Islet precursor cell (in vitro differentiated cells): ENCODE data around the gene FOXC1.

Source experiments
- DNase-seq: peaks from one replicate; pipeline ENCODE4 v3.0.0-alpha.2; 2018

The FOXC1 gene

DNA sequence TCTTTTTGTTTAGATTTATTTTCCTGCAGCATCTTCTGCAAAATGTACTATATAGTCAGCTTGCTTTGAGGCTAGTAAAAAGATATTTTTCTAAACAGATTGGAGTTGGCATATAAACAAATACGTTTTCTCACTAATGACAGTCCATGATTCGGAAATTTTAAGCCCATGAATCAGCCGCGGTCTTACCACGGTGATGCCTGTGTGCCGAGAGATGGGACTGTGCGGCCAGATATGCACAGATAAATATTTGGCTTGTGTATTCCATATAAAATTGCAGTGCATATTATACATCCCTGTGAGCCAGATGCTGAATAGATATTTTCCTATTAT lies 3.2 kb downstream of the FOXC1 start:
- no peak for DNase-seq

DNA sequence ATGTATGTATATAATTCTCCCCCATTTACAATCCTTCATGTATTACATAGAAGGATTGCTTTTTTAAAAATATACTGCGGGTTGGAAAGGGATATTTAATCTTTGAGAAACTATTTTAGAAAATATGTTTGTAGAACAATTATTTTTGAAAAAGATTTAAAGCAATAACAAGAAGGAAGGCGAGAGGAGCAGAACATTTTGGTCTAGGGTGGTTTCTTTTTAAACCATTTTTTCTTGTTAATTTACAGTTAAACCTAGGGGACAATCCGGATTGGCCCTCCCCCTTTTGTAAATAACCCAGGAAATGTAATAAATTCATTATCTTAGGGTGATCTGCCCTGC lies 3.6 kb downstream of the FOXC1 start:
- DNase-seq = no peak

DNA sequence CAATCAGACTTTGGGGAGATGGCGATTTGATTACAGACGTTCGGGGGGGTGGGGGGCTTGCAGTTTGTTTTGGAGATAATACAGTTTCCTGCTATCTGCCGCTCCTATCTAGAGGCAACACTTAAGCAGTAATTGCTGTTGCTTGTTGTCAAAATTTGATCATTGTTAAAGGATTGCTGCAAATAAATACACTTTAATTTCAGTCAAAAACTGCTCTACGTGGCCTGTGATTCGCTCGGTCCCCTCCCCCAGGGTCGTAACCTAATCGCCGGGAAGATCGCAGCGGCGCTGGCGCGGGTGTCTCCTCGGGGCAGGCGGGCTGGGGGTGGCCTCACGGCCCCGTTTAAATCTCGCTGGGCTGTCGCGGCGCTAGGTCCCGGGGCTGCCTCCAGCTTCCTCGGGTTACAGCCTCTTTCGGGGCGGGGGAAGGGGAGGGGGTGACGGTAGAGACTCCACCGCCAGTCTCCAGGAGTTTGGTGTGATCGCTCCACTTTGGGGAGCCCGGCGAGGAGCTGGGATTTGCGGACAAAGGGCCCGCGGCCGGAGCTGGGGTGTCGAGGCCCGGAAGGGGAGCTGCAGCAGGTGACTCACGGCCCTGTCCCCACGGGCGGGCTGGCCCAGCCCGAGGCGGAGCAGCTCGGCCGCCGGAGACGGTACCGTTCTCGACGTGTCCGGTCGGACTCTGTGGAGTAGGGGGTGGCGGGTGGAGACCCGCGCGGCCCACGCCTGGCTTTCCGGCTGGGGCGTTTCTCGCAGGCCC lies 4.2 kb downstream of the FOXC1 start:
- DNase-seq = peak; percentile 76

DNA sequence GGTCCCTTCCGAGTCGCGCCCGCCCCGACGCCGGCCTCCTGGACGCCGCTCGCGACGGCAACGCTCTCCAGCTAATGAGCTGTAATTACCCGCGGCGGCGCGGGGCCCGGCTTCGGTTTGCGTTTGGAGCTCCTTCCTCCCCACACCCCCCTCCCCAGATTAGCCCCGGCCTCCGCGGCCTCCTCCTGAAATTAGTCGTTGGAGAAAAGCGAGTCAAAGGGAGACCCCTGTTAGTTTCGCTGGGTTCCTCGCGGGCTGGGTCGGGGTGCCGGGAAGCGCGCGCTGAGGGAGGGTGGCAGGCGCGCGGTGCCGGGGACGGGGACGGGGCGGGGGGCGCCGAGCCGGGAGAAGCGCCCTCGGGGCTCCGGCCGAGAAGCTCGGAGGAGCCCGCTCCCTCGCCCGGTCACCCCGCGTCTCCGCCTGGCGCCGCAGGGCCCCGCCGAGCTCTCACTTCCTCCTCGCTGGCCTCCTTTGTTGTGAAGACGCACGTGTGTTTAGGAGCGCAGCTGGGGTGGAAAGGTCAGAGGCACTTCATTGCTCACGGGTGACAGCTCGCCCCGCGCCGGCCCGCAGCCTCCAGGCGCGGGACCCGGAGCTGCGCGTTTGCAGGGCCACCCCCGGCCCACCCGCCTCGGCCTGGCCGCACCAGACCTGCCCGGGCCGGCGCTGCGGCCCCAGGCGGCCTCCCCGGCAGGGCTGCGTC lies 4.9 kb downstream of the FOXC1 start:
- no peak for DNase-seq

DNA sequence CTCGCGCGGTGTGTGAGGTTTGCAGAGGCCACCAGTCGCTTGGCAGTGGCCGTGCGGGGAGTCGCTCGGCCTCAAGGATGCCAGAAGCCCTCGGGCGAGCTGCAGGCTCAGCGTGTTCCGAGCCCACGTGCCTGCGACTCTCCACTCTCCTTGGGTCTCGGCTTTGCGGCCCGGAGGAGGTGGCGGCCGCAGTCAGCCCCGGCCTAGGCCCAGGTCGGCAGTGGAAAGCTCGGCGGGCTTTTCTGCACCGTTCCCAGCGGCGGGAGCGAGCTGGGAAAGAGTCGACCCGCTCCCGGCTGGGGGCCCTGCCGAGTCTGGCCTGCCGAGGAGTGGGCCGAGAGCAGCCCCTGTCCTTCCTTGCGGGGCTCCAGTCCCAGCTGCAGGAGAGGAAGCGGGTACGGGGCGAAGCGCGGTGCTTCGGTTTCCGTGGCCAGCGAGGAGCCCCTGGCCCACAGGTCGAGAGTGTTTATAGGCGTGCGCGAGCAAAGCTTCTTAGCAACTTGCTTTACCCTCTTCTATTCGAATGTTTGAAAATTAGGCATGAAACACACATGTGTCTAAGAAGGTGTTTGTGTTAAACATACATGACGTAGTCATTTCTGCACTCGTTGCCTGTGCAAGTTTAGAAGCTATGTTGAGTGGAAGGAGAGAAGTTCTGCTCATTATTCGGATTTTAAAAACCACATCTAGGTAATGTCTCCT lies 5.6 kb downstream of the FOXC1 start:
- DNase-seq = no peak

DNA sequence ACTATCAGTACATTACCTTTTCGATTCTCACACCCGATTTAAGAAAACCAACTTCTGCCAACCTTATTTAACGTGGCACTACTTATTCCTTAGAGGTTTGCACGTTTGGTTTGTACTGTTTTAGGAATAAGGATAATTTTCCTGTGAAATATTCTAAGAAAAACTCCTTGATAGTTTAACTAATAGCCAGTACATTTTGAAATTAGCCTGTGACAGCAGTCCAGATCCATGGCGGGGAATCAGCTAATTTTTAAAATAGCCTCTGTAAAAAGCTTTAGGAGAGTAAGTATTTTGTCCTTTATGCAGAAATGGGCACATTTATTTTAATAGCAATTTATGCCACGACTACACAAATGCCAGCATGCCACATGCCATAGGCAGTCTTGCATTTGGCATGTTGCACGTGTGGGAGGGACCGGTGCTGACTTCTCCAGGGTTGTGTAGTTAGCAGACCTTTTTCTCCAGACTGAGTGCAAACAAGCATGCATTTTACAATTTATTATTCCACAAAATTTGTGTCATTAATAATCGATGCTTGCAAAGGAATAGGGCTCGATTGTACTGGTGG lies 6.2 kb downstream of the FOXC1 start:
- no peak for DNase-seq

DNA sequence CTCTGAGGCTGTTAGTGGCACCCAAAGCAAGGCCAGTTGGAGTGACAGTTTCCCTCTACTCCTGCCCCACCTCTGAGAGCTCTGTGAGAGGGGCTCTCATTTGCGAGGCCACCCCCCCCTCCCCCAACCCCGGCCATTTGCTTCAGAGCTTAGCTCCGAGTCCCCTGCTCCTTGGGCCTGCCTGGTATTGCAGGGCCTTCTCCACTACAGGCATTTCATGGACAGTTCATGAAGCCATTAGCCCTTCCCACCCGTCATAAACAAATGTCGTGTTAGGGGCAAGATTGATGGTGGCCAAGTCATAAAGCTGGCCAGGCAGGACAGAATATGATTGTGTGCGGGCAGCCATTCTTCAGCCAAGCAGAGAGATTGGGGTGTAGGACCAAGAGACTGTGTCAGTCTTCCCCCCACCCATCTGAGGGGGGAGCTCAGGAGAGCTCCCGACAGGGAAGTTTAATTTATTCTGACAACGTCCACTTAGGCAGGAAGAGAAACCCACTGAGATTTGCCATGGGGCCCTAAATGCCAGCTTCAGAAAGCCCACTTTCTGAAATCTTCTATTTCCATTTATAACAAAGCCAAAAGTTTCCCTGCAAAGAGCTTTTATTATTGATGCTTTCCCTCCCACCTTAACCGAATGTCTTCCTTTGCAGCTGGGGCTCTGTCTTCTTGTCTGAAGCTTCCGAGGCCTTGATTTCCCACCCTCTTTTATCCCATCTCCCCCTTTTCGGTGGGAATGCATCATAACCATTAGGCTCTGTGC lies 7.2 kb downstream of the FOXC1 start:
- no peak for DNase-seq

DNA sequence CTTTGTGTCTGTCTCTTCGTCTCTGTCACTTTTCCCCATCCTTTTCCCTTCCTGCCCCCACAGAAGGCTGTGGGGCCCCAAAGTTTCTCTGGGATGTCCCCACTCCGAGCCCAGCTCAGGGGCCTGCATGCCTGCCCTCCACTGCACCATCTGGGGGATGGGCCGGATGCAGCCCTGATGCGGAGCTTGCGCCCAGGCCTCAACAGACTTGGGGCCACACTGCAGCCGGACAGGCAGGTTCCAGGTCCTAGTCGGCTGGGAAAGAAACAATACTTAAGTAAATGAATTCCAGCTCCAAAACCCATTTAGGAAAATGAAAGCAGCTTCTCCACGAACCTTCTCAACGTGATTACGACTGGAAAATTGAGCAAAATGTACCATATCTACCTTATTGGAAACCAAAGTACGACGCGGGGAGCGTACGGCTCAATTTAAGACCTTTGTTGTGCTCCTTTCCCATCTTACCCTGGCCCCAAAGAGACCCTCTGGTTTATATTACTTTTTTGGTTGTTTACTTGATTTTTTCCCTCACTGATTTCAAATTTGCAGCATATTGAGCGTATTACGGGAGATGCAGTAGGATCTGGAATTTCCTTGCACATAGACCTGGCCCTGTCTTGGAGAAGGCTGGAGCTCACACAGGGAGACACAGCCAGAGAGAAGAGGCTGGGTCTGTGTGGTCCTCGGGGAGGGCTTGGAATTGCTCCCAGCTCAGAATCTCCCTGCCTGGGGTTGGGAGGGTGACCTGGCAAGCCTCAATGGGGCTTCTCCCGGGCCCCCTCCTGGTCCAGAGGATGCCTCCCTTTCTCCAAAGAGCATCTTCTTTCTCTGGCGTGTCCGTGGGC lies 8.0 kb downstream of the FOXC1 start:
- DNase-seq = no peak

DNA sequence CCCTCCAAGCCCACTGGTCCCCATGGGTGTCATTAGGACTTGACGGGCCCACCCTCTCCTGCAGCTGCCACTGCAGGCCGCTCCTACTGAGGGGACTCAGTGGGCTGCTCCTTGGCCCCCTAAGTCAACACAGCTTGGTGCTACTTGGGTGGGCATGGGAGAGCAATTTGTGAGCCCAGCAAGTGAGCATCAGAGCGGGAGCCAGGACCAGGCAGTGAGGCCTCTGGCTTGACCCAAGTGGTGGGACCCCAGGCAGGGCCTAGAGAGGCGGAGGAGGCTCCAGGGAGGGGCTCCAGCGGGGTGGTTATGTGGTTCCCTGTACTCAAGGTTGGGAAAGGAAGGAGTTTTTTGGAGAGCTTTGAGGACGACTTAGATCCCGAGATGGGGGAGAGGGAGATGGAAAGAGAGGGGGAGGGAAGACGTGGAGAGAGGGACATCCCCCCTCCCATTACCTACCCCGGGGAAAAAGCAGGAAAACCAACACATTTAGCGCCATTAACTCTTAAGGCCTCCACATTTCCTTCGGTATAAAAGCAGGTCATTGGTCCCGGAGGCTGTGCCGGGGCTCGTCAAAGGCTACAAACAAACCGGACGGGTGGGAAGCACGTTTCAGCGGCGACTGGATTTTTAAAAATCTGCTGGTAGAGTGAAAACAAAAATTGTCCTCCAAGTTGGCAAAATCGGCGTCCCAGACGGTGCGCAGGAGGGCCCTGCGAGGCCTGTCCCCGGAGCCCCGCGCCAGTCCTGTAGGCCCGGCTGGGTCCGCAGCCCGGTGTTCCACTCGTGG lies 8.8 kb downstream of the FOXC1 start:
- no peak for DNase-seq

DNA sequence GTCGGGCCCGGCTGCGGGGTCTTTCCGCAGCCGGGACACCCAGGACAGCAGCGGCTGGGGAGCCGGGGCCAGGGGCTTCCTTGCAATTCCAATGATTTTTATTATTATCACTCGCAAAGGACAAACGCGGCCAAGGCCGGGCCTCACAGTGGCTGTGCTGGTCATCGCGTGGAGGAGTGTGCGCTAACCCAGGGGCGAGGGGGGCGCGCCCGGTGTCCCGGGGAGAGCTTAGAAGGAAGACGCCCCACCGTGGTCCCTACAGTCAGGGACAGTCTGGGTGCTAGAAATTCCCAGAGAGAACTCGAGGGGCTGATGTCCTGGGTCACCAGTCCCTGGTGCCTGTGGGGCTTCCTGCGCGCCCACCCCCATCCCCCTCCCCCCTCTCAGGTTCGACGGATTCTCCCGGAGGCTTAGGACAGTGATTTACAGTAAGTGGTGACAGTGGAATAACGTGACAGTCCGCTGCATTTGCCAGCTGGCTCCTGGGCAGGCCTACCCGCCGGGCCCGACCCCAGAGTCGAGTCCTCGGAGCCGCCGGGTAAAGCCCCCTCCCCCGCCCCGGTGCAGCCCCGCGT lies 9.5 kb downstream of the FOXC1 start:
- DNase-seq = no peak

DNA sequence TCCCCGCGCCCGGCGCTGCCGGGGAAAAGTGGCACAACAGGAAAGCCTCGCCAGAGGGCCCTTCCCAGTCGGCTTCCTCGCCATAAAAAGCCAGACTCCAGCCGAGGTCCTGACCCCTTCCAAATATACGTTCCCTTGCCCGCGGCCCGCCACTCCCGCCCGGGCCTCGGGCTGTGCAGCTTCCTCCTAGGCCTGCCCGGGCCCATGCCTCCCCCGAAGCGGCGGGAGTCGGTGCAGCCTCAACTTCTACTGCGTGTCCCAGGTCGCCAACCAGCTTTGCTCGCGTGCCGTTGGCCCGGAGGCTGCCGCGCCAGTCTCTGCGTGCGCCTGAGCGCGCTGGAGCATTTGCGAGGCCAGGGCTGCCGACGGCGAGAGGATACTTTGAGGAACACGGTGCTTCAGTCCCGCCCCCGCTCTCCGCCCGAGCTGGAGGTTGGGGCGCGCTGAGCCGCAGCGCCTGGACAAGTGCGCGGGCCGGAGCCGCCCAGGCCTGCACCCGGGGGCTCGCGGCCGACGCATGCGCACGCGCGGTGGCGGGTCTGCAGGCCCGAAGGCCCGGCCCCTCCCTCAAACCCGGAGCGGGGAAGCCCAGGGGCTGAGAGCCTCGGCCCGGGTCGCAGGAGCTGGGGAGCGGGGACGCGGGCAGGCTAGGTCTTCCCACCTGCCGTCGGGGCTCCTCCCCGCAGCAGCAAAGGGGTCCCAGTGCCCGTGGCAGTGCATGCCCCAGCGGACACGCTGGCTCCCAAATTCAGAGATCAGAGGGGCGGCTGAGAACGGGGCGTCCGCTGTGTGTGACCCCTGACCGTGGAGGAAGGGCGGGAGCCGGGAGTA lies 10.2 kb downstream of the FOXC1 start:
- peak; percentile 77 for DNase-seq

DNA sequence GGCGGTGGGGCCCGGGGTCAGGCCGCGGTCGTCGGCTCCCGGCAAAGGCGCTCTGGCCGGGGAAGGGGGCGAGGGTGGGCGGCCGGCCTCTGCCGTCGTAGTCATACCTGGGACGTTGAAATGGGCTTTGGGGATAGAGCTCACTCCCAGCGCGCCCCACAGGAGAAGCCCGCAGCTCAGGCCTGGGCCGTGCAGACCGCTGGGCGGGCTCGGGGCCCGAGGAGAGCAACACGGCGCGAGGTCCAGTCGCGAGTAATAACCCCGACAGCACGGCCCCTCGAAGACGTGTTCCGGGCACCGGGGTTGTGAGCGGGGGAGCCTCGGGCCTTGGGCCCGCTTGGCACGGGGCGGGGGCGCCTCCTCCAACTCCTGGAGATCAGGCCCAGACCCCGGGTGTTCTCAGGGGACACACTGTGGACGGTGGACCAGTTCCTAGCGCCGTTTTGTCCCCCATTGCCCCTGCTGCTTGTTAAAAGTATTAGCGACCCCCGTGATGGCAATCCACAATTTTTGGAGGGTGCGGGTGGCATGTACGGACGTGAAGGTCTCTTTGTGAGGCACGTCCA lies 10.9 kb downstream of the FOXC1 start:
- no peak for DNase-seq

DNA sequence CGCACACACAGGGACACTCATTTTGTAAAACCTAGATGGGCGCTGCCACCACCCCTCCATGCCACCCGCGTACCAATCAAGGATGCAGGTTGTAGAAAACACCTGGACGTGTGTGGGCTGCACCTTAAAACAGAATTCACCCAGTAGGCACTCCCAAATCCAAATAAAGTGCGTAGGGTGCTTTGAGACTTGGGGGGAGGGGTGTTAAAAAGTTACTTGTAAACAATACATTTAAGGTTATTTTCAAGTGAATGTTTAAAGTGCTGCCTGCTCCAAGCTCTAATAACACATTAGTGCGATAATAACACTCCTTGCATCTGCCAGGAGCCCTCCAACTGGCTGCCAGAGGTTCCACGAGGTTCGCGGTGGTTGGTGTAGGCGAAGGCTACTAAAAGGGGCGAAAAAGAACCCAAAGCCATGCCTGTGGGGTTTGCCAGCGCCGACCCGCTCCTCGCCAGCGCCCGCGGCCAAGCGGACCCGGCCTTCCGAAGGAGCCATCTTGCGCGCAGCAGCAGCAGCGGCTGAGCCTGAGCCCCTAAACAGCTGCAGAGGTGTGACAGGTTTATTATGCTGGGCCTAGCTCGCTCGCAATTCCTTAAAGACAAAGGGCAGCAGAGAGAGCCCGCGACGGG lies 11.5 kb downstream of the FOXC1 start:
- no peak for DNase-seq

DNA sequence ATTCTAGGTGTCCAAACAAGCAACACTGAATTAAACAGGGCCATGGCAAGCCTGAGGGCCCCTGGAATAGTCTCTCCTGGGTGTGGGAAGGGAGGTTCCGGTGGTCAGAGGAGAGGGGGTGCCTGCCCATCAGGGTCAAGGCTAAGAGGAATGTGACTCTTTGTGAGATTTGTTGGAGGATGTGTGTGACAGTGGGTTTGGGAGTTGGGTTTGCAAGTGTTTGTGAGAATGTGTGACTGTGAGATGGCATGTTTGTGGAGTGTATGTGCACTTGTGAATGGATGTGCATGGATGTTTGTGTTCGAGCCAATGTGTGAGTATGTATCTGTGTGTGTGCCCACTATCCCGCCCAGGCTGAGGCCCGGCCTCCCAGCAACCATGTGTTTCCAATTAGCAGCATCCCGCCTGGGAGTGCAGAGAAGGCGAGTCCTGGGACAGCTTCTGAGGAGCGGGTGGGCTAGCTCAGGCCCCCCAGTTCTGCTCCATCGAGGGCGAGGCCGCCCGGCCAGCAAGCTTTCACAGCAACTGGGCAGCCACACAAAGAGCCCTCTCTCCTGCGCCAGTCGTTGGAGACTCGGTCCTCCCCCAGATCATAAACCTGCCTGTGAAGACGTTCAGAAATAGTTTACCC lies 12.6 kb downstream of the FOXC1 start:
- no peak for DNase-seq

DNA sequence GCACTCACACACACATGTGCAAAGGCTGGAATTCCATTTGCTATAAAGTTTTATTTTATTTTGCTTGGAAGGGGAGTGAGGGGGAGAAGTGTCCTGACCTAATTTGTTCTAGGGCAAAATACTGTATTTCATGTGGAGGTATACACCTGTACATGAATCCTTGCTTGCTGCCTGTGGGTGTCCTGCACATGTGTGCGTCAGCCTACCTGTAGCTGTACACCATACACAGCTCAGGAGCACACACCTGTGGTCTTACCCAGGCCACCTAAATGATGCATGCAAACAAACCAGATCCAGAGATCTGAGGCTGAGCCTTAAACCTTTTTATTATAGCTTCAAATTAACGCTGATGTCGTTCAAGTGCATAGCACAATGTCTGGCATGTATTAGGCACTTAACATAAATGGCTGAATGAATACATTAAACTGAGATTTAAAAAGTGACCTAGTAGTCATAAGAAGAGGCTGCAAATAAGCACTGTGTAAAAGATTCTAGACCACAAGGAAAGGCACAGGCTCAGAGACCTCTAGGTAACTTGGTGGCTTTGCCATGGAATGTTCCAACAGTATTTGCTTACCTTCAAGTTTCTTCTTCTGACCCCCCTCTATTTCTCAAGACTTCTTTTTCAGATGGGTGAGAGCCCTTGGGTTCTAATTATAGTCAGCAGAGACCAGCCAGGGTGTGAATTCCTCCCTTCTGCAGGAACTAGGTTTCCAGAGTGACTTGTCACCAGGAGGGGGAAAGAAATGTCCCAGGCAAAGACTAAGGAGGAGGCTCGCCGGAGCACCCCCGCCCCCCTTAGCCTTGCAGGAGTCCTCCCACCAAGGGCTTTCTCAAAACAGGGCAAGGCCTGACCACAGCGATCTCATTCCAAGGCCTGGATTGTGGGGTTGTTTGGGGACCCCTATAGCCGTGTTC lies 13.4 kb downstream of the FOXC1 start:
- DNase-seq = no peak

DNA sequence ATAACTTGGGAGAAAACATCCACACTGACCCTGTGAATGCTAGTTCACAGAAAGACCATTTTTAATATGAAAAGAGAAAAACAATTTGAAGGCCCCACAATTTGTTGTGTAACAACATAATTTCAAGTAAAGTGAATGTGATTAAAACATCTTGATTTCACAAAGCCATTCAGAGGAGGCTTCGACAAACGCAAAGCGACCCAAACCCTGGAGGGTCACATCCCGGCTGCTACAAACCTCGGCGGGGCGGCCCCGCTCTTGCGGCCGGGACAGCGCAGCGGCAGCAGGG lies 14.0 kb downstream of the FOXC1 start:
- DNase-seq = no peak

DNA sequence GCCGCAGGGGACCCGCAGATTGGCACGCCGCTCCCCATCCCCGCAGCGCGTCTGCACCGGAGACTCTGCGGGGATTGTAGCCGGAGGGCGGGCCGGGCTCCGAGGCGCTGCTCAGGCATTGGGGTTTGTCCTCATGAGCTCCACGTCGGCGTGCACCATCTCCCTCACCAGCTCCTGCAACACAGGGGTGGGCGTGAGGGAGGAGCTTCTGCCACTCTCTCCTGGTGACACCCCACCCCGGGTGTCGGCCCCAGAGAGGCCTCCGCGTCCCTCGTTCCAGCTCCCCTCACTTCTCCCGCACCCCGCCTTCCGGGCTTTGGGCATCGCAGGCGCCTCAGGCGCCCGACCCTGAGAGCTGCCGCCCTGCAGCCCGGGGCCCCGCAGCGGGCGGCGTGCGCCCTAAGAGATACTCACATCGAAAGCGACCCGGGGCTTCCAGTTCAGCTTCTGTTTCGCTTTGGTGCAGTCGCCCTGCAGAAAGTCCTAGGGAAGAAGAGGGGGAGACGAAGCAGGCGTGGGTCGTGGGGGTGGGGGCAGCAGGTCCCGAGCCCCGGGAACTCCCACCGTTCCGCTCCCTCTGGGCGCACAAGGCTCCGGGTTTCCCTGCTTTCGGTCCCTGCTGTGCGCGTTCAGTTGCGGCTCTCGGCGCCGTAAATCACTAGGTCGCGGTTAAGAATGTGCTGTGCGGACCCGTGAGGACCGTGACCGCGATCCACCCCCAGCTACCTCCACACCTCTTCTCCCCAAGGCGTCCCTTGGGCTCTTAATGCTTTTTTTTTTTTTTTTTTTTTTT lies 14.5 kb downstream of the FOXC1 start:
- no peak for DNase-seq
